ENCODE data around the gene MAN1C1. TPM values are rescaled to one million over a fixed set of nuclear protein-coding genes. Genes with fewer than 3 reads are reported as not detected.

Gene MAN1C1
- polyA plus RNA-seq, 3 donors, result 14.8 to 16.0 (median 15.2) TPM

GRCh38 chr1:25771221-25772114 is 154.9 kb downstream of the MAN1C1 start:
- DNase-seq (ENCODE audit: low read depth in 3 of 3, low spot score in 2 of 3), result peak; percentile 72 to 82 (median 77)

GRCh38 chr1:25772164-25772563 is 155.6 kb downstream of the MAN1C1 start:
- no peak for DNase-seq (ENCODE audit: low read depth in 3 of 3, low spot score in 2 of 3)

GRCh38 chr1:25772692-25773245 is 156.2 kb downstream of the MAN1C1 start:
- DNase-seq (ENCODE audit: low read depth in 3 of 3, low spot score in 2 of 3), result no peak

- peak in 2 of 3 donors; percentile 50 to 67 for DNase-seq (ENCODE audit: low read depth in 3 of 3, low spot score in 2 of 3)
Measured at GRCh38 chr1:25773441-25774125, 157.0 kb downstream of the MAN1C1 start.

- no peak for DNase-seq (ENCODE audit: low read depth in 3 of 3, low spot score in 2 of 3)
Measured at GRCh38 chr1:25774206-25774803, 157.7 kb downstream of the MAN1C1 start.

- no peak for DNase-seq (ENCODE audit: low read depth in 3 of 3, low spot score in 2 of 3)
Measured at GRCh38 chr1:25774921-25775771, 158.6 kb downstream of the MAN1C1 start.

GRCh38 chr1:25779388-25779787 is 162.8 kb downstream of the MAN1C1 start:
- no peak for DNase-seq (ENCODE audit: low read depth in 3 of 3, low spot score in 2 of 3)

GRCh38 chr1:25779894-25780293 is 163.3 kb downstream of the MAN1C1 start:
- no peak for DNase-seq (ENCODE audit: low read depth in 3 of 3, low spot score in 2 of 3)

- no peak for DNase-seq (ENCODE audit: low read depth in 3 of 3, low spot score in 2 of 3)
Measured at GRCh38 chr1:25780318-25781129, 163.9 kb downstream of the MAN1C1 start.

GRCh38 chr1:25781130-25781433 is 164.5 kb downstream of the MAN1C1 start:
- no peak for DNase-seq (ENCODE audit: low read depth in 3 of 3, low spot score in 2 of 3)

GRCh38 chr1:25782608-25783201 is 166.1 kb downstream of the MAN1C1 start:
- DNase-seq (ENCODE audit: low read depth in 3 of 3, low spot score in 2 of 3), result no peak

GRCh38 chr1:25784575-25785051 is 168.0 kb downstream of the MAN1C1 start:
- DNase-seq (ENCODE audit: low read depth in 3 of 3, low spot score in 2 of 3), result no peak

- DNase-seq (ENCODE audit: low read depth in 3 of 3, low spot score in 2 of 3), result no peak
Measured at GRCh38 chr1:25785333-25786067, 168.9 kb downstream of the MAN1C1 start.

GRCh38 chr1:25786887-25787759 is 170.5 kb downstream of the MAN1C1 start:
- DNase-seq (ENCODE audit: low read depth in 3 of 3, low spot score in 2 of 3), result no peak

- no peak for DNase-seq (ENCODE audit: low read depth in 3 of 3, low spot score in 2 of 3)
Measured at GRCh38 chr1:25787760-25788166, 171.2 kb downstream of the MAN1C1 start.

GRCh38 chr1:25790472-25790871 is 173.9 kb downstream of the MAN1C1 start:
- no peak for DNase-seq (ENCODE audit: low read depth in 3 of 3, low spot score in 2 of 3)

- no peak for DNase-seq (ENCODE audit: low read depth in 3 of 3, low spot score in 2 of 3)
Measured at GRCh38 chr1:25792115-25792514, 175.5 kb downstream of the MAN1C1 start.
